ENCODE measurements around the gene DPF3. TPM values are rescaled to one million over a fixed set of nuclear protein-coding genes. Genes with fewer than 3 reads are reported as not detected.

Gene DPF3
- total and polyA plus RNA-seq, 11 donors, result 13.5 to 53.8 (median 37.0) TPM

- ATAC-seq, result no peak
- Histone ChIP-seq H3K27ac (peak overlapping the region in 8 of 12 donors; percentile 11 to 91 (median 40)), H3K36me3 (no peaks in the 10 kb centered on the region), H3K9me3 (no peaks in the 10 kb centered on the region), H3K4me1 (peaks cover 0 to 72% (median 24%) of the 10 kb centered on the region in 12 donors), H3K27me3 (no peaks in the 10 kb centered on the region), H3K4me3 (no peak overlapping the region)
- intact Hi-C loops (cut with DNase I), result no loop called here
- no peak for TF ChIP-seq POLR2A (IDR thresholded peaks at IDR 0.05)
- TF ChIP-seq, protein P1, sequence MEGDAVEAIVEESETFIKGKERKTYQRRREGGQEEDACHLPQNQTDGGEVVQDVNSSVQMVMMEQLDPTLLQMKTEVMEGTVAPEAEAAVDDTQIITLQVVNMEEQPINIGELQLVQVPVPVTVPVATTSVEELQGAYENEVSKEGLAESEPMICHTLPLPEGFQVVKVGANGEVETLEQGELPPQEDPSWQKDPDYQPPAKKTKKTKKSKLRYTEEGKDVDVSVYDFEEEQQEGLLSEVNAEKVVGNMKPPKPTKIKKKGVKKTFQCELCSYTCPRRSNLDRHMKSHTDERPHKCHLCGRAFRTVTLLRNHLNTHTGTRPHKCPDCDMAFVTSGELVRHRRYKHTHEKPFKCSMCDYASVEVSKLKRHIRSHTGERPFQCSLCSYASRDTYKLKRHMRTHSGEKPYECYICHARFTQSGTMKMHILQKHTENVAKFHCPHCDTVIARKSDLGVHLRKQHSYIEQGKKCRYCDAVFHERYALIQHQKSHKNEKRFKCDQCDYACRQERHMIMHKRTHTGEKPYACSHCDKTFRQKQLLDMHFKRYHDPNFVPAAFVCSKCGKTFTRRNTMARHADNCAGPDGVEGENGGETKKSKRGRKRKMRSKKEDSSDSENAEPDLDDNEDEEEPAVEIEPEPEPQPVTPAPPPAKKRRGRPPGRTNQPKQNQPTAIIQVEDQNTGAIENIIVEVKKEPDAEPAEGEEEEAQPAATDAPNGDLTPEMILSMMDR (IDR thresholded peaks at IDR 0.05), result no peak
- 71 to 77% (median 73%) methylated on average over 4 of the region's 4 CpGs for WGBS, 4 donors
- DNase-seq, result no peak
These were observed 85.3 kb downstream of the DPF3 start for GRCh38 chr14:72808564-72808963.

DNA sequence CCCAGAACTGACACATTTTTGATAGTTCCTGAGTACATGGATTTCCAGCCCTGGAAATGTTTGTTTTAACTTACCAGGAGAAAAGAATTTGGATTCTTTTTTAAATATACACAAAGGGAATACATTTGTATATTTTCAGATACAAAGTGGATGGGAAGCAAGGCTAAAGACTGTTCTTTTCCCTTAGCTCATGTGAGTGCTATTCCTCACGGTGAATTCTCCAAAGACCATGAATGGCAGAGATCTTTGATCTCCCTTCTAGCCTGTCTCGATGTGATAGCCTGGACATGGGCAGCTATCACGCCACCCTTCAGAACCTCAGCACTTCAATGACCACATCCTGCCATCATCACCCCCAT is 91.3 kb downstream of the DPF3 start:
- 61 to 68% (median 62%) methylated on average over 3 of the region's 3 CpGs for WGBS, 4 donors
- no peak overlapping the region for H3K4me3 ChIP-seq
- intact Hi-C loops (cut with DNase I), result no loop called here
- H3K36me3 ChIP-seq, result no peaks in the 10 kb centered on the region
- no peak for TF ChIP-seq POLR2A (IDR thresholded peaks at IDR 0.05)
- TF ChIP-seq, protein P1 (IDR thresholded peaks at IDR 0.05), result no peak
- ATAC-seq (no peak), DNase-seq (no peak)
- no peaks in the 10 kb centered on the region for H3K27me3 ChIP-seq
- peak overlapping the region in 10 of 12 donors; percentile 14 to 71 (median 44) for H3K27ac ChIP-seq
- no peaks in the 10 kb centered on the region for H3K9me3 ChIP-seq
- H3K4me1 ChIP-seq, result peaks cover 3 to 57% (median 22%) of the 10 kb centered on the region in 12 donors

GRCh38 chr14:72801836-72802587 is 91.9 kb downstream of the DPF3 start:
- peak; percentile 36 to 61 (median 46) for ATAC-seq

DNA sequence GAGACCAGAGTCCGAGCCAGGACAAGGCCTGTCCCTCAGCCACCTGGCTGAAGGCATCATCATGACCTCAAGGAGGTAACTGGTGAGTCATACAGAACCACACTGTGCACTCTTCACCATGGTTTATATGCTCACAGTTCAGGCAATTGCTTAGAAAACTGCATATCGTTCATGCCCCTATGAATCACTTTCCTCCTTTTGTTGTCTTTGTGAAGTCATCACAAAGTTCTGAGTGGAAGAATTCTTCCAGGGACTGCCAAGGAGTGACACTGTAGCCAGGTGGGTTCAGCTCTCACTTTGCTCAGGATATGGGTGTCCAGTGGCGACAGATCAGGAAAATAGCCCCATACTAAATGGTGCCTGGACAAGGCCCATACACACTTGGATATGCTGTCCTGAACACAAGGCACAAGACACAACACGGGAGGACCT is 92.5 kb downstream of the DPF3 start:
- no peak for TF ChIP-seq POLR2A (IDR thresholded peaks at IDR 0.05)
- TF ChIP-seq, protein P1 (IDR thresholded peaks at IDR 0.05), result no peak
- 47 to 63% (median 60%) methylated on average over 4 of the region's 4 CpGs for WGBS, 4 donors
- Histone ChIP-seq H3K4me1 (peaks cover 3 to 51% (median 22%) of the 10 kb centered on the region in 12 donors), H3K4me3 (no peak overlapping the region), H3K36me3 (no peaks in the 10 kb centered on the region), H3K27ac (peak overlapping the region in 7 of 12 donors; percentile 27 to 71 (median 58)), H3K9me3 (no peaks in the 10 kb centered on the region), H3K27me3 (no peaks in the 10 kb centered on the region)
- ATAC-seq (peak in 3 of 4 donors; percentile 32 to 37 (median 32)), DNase-seq (no peak)
- intact Hi-C loops (cut with DNase I), result no loop called here

More at GRCh38 chr14:72801836-72802587, 91.9 kb downstream of the DPF3 start:
- no peaks in the 10 kb centered on the region for H3K9me3 ChIP-seq
- H3K27me3 ChIP-seq, result no peaks in the 10 kb centered on the region
- intact Hi-C loops (cut with DNase I), result no loop called here
- TF ChIP-seq POLR2A (IDR thresholded peaks at IDR 0.05), result no peak
- TF ChIP-seq, protein P1 (IDR thresholded peaks at IDR 0.05), result no peak
- peak overlapping the region in 10 of 12 donors; percentile 14 to 71 (median 44) for H3K27ac ChIP-seq
- DNase-seq, result no peak
- WGBS, 4 donors, result 52 to 72% (median 59%) methylated on average over 3 to 5 of the region's 5 CpGs
- peaks cover 3 to 57% (median 22%) of the 10 kb centered on the region in 12 donors for H3K4me1 ChIP-seq
- H3K4me3 ChIP-seq, result no peak overlapping the region
- no peaks in the 10 kb centered on the region for H3K36me3 ChIP-seq

Measured in heart left ventricle (tissue), 16 donors.